HEK293T (cell line): ENCODE data around the gene PROSER2.
"Not testable (repeated sequence)": the region's sequence is repeated elsewhere in the genome, so short reads cannot be mapped to it uniquely, and the experiment has no call there.

Experiments used
- CTCF ChIA-PET: fragments of 350-600 bp; formaldehyde crosslinking; extraction: SDS; loops from one replicate; lab custom pipeline; 2021; ENCODE audit warnings: antibody characterized with exemption, inconsistent platforms; lab: Yijun Ruan, JAX
- POLR2A ChIA-PET: fragments of 350-600 bp; formaldehyde crosslinking; extraction: SDS; loops from one replicate; lab custom pipeline; 2020; ENCODE audit warnings: antibody characterized with exemption, inconsistent platforms; lab: Yijun Ruan, JAX
- DNase-seq: peaks from one replicate; pipeline ENCODE4 v3.0.0; 2012; ENCODE audit warnings: mixed read lengths; ENCODE audit errors: extremely low spot score
- ARNT ChIP-seq: fragments of 450-650 bp; IDR thresholded peaks from 2 replicates; pipeline ENCODE4 v1.6.1; 2017; ENCODE audit warnings: mild to moderate bottlenecking
- BHLHE40 ChIP-seq: fragments of 450-650 bp; IDR thresholded peaks from 2 replicates; pipeline ENCODE4 v1.6.1; 2016; ENCODE audit warnings: mild to moderate bottlenecking, moderate library complexity, borderline replicate concordance
- CTBP1 ChIP-seq: fragments of 450-650 bp; IDR thresholded peaks from 2 replicates; pipeline ENCODE4 v1.6.1; 2016; ENCODE audit warnings: borderline replicate concordance
- ELF4 ChIP-seq: fragments of 450-650 bp; IDR thresholded peaks from 2 replicates; pipeline ENCODE4 v1.6.1; 2017; ENCODE audit warnings: antibody characterized with exemption
- FOXA1 ChIP-seq: fragments of 450-650 bp; IDR thresholded peaks from 2 replicates; pipeline ENCODE4 v1.6.1; 2016; ENCODE audit warnings: mild to moderate bottlenecking
- FOXK2 ChIP-seq: fragments of 450-650 bp; IDR thresholded peaks from 2 replicates; pipeline ENCODE4 v1.6.1; 2016; ENCODE audit warnings: mild to moderate bottlenecking
- FOXM1 ChIP-seq: fragments of 450-650 bp; IDR thresholded peaks from 2 replicates; pipeline ENCODE4 v1.6.1; 2017; ENCODE audit warnings: mild to moderate bottlenecking, borderline replicate concordance
- HDGF ChIP-seq: fragments of 450-650 bp; IDR thresholded peaks from 2 replicates; pipeline ENCODE4 v1.6.1; 2017; ENCODE audit warnings: antibody characterized with exemption, borderline replicate concordance
- L3MBTL2 ChIP-seq: fragments of 450-650 bp; conservative IDR thresholded peaks from 2 replicates; pipeline ENCODE4 v1.6.1; 2016; ENCODE audit warnings: mild to moderate bottlenecking
- LEF1 ChIP-seq: fragments of 450-650 bp; IDR thresholded peaks from 2 replicates; pipeline ENCODE4 v1.6.1; 2017; ENCODE audit warnings: mild to moderate bottlenecking, borderline replicate concordance
- NFRKB ChIP-seq: fragments of 450-650 bp; IDR thresholded peaks from 2 replicates; pipeline ENCODE4 v1.6.1; 2016; ENCODE audit warnings: mild to moderate bottlenecking, moderate library complexity
- PKNOX1 ChIP-seq: fragments of 450-650 bp; IDR thresholded peaks from 2 replicates; pipeline ENCODE4 v1.6.1; 2016
- SP1 ChIP-seq: fragments of 450-650 bp; IDR thresholded peaks from 2 replicates; pipeline ENCODE4 v1.6.1; 2017
- SUZ12 ChIP-seq: fragments of 450-650 bp; IDR thresholded peaks from 2 replicates; pipeline ENCODE4 v1.6.1; 2016; ENCODE audit warnings: mild to moderate bottlenecking
- TARDBP ChIP-seq: fragments of 450-650 bp; IDR thresholded peaks from 2 replicates; pipeline ENCODE4 v1.6.1; 2016
- ZNF384 ChIP-seq: fragments of 450-650 bp; IDR thresholded peaks from 2 replicates; pipeline ENCODE4 v1.6.1; 2016

Gene PROSER2

GRCh38 chr10:11884706-11885423 is 61.7 kb downstream of the PROSER2 start:
- no peak for TF ChIP-seq BHLHE40
- no peak for TF ChIP-seq ZNF384
- no peak for TF ChIP-seq FOXA1
- ChIA-PET POLR2A (interaction anchor here (0.6 kb wide), 1 partner anchor 96 kb away, joined by 3 read pairs; no protein-coding TSS in a partner anchor), CTCF (interaction anchor here (0.6 kb wide), 1 partner anchor 12 kb away, joined by 3 read pairs; no protein-coding TSS in a partner anchor)
- DNase-seq, result no peak

GRCh38 chr10:11885437-11886137 is 62.4 kb downstream of the PROSER2 start:
- DNase-seq, result no peak
- ChIA-PET CTCF (interaction anchor here (0.8 kb wide), 1 partner anchor 101 kb away, joined by 3 read pairs; no protein-coding TSS in a partner anchor), POLR2A (interaction anchor here (0.6 kb wide), 1 partner anchor 95 kb away, joined by 3 read pairs; no protein-coding TSS in a partner anchor)
- TF ChIP-seq TARDBP, result no peak
- TF ChIP-seq ZNF384, result no peak
- no peak for TF ChIP-seq BHLHE40
- TF ChIP-seq FOXK2, result no peak
- no peak for TF ChIP-seq ARNT
- TF ChIP-seq L3MBTL2, result no peak
- TF ChIP-seq SUZ12, result no peak
- no peak for TF ChIP-seq CTBP1
- TF ChIP-seq HDGF, result no peak
- TF ChIP-seq NFRKB, result no peak
- TF ChIP-seq ELF4, result no peak
- TF ChIP-seq FOXM1, result no peak
- TF ChIP-seq SP1, result no peak
- no peak for TF ChIP-seq LEF1
- TF ChIP-seq FOXA1, result no peak
- TF ChIP-seq PKNOX1, result no peak

DNA sequence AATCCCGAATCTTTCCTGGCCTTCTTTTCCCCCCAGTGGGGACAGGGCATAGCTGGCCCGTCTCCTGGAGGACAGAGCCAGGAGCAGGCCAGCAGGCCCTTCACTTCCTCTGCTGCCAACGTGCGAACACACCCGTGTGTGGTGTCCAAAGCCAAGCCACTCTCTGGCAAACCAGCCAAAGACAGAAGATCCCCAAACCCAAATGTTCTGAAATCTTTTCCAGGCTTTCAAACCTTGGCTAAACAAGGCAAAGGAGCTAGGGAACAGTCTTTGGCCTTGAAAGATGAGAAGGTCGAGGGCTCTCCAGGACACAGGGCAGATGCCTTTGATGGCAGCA is 63.0 kb downstream of the PROSER2 start:
- CTCF ChIA-PET, result interaction anchor here (0.8 kb wide), 1 partner anchor 100 kb away, joined by 3 read pairs; no protein-coding TSS in a partner anchor
- POLR2A ChIA-PET, result no interaction called here
- no peak for DNase-seq
- no peak for TF ChIP-seq HDGF
- TF ChIP-seq SUZ12, result no peak
- TF ChIP-seq FOXM1, result no peak
- TF ChIP-seq TARDBP, result no peak
- no peak for TF ChIP-seq L3MBTL2
- TF ChIP-seq FOXK2, result no peak
- TF ChIP-seq LEF1, result no peak
- TF ChIP-seq PKNOX1, result no peak
- no peak for TF ChIP-seq BHLHE40
- no peak for TF ChIP-seq NFRKB
- no peak for TF ChIP-seq ELF4
- no peak for TF ChIP-seq CTBP1

- TF ChIP-seq NFRKB (no peak), FOXA1 (no peak), SUZ12 (no peak), PKNOX1 (no peak), FOXK2 (no peak), ARNT (no peak)
- no peak for DNase-seq
- CTCF ChIA-PET, result no interaction called here
- POLR2A ChIA-PET, result no interaction called here
These were observed 63.7 kb downstream of the PROSER2 start for GRCh38 chr10:11886851-11887250.

- no peak for DNase-seq
- ChIA-PET POLR2A (no interaction called here), CTCF (no interaction called here)
- TF ChIP-seq FOXA1 (no peak), ARNT (no peak), ELF4 (no peak), SUZ12 (no peak)
These were observed 64.4 kb downstream of the PROSER2 start for GRCh38 chr10:11887381-11888227.

DNA sequence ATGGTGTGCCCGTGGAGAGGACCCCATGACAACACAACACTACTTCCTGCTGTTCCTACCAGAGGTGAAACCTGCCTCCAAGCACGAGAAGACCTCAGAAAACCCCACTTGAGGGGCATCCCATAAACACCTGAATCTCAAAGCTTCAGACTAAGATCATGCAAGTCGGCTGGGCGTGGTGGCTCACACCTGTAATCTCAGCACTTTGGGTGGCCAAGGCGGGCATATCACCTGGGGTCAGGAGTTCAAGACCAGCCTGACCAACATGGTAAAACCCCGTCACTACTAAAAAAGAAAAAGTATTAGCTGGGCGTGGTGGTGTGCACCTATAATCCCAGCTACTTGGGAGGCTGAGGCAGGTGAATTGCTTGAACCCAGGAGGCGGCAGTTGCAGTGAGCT is 66.1 kb downstream of the PROSER2 start:
- DNase-seq, POLR2A ChIA-PET, CTCF ChIA-PET: not testable (repeated sequence)
